Kidney (tissue), 14 donors: ENCODE results near the gene USP49. TPM values are rescaled to one million over a fixed set of nuclear protein-coding genes. Genes with fewer than 3 reads are reported as not detected.
A peak's percentile ranks its signal among the peaks of the same experiment; 100 is the strongest.

Experiments used
- DNase-seq, 5 donors: peaks; one replicate each; pipeline ENCODE4 v3.0.0-alpha.2; 2013 to 2020
- FAIRE-seq: peaks from 2 replicates; lab custom pipeline; 2012; peaks lifted over from hg19 to GRCh38; lab: Jason Lieb, UNC
- H3K27ac ChIP-seq, 2 donors: one replicate each; pipeline ENCODE4 v1.7.0; 2013; ENCODE audit warnings: low read depth in 2 of 2, low read length in 2 of 2, inconsistent platforms in 1 of 2
- H3K27me3 ChIP-seq: one replicate; pipeline ENCODE4 v1.7.1; 2013; ENCODE audit warnings: low read length, inconsistent platforms; ENCODE audit not compliant: control insufficient read depth, insufficient read depth
- H3K36me3 ChIP-seq, 3 donors: one replicate each; pipeline versions ENCODE4 v1.7.0 to v1.7.1; 2013; ENCODE audit warnings: low read length in 3 of 3, control low read depth in 1 of 3, inconsistent platforms in 1 of 3; ENCODE audit not compliant: insufficient read depth in 3 of 3, control insufficient read depth in 2 of 3
- H3K4me1 ChIP-seq, 3 donors: one replicate each; pipeline versions ENCODE4 v1.7.0 to v1.7.1; 2013; ENCODE audit warnings: low read length in 3 of 3, inconsistent platforms in 1 of 3, low read depth in 1 of 3; ENCODE audit not compliant: control insufficient read depth in 2 of 3, insufficient read depth in 2 of 3
- H3K4me3 ChIP-seq, 3 donors: one replicate each; pipeline versions ENCODE4 v1.7.0 to v1.8.1; 2013; ENCODE audit warnings: low read length in 3 of 3, control low read depth in 1 of 3, inconsistent platforms in 1 of 3
- H3K9ac ChIP-seq, 3 donors: one replicate each; pipeline versions ENCODE4 v1.7.0 to v1.7.1; 2013; ENCODE audit warnings: low read length in 3 of 3, control low read depth in 1 of 3, inconsistent platforms in 1 of 3
- H3K9me3 ChIP-seq, 3 donors: one replicate each; pipeline versions ENCODE4 v1.7.0 to v1.7.1; 2013; ENCODE audit warnings: low read length in 3 of 3, control low read depth in 1 of 3, inconsistent platforms in 1 of 3; ENCODE audit not compliant: control insufficient read depth in 2 of 3, insufficient read depth in 1 of 3
- intact Hi-C: fragments of 100-400 bp; cut with DNase I; formaldehyde crosslinking; loops from one replicate; pipeline ENCODE4 v1.11.1; 2022
- polyA plus RNA-seq: library from polyadenylated mRNA; stranded (reverse); fragments of 350-450 nt; fragmentation: Illumina TruSeq; extraction: RNeasy Lipid Tissue Mini Kit (QIAGEN cat#74804); gene quantifications from one replicate; pipeline ENCODE4 v1.2.3, GENCODE V29; 2014; ENCODE audit warnings: low read depth, low replicate concordance; ENCODE audit not compliant: insufficient read depth
- total RNA-seq: library from RNA; stranded (reverse); fragmentation: NEBNext Ultra II Directional; extraction: Animal tissue kit (Norgen Biotek cat#: 25700); gene quantifications from one replicate; pipeline ENCODE4 v1.2.1, GENCODE V29; 2021
- TF ChIP-seq, protein P1 (sequence below): IDR thresholded peaks from 3 replicates; pipeline ENCODE4 v1.5.1; 2012; ENCODE audit warnings: mild to moderate bottlenecking, moderate library complexity, borderline replicate concordance; ENCODE audit not compliant: insufficient read depth; ENCODE audit errors: extremely low read depth
- donor health status: control.
- donor health status: control.
- donor health status: control.
- donor health status: control.
- donor health status: control.
- donor health status: DM: yes; HTN: yes; CAD: no.
- donor health status: Normal renal cell carcinoma (clear cell type).

The USP49 gene
- total and polyA plus RNA-seq, 2 donors from 2014 or later = 1.1 to 3.4 TPM

DNA sequence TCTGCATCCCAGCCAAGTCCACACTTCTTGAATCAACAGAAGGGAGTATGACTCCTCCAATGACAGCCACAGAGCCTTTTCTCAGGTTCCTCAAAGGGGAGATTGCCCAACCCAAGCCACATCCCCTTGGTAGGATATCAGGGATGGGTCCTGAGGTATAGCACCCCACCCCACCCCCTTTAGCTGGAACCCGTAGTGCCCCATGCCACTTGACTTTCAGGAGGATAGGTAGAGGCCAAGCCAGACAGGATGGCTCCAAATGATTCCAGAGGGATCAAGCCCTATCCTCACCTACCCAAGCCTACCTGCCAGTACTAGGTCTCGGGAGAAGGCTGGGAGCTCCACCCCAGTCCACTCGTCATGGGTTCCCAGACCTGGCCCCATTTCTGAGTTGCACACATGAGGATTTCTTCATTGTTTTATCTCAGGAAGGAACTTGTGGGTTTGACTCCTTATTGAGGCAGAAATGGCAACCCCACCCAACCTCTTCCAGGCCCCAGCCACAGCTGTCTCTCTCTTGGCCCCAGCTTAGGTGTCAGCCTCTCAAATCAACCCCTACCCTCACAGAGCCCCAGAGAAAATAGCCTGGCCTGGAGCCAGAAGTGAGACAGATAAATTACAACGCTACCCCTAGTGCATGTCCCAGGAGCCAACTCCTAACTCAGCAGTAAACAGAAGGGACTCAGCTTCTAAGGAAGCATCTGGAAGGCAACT is 42.8 kb upstream of the USP49 start:
- H3K9ac ChIP-seq = no peak overlapping the region
- H3K36me3 ChIP-seq = peaks cover 3 to 26% (median 10%) of the 10 kb centered on the region in 3 donors
- H3K4me3 ChIP-seq = no peak overlapping the region
- H3K27ac ChIP-seq = no peak overlapping the region
- intact Hi-C loops = loop anchor here (10.0 kb wide), 1 partner anchor 107 kb away; no protein-coding TSS in a partner anchor
- TF ChIP-seq, protein P1, sequence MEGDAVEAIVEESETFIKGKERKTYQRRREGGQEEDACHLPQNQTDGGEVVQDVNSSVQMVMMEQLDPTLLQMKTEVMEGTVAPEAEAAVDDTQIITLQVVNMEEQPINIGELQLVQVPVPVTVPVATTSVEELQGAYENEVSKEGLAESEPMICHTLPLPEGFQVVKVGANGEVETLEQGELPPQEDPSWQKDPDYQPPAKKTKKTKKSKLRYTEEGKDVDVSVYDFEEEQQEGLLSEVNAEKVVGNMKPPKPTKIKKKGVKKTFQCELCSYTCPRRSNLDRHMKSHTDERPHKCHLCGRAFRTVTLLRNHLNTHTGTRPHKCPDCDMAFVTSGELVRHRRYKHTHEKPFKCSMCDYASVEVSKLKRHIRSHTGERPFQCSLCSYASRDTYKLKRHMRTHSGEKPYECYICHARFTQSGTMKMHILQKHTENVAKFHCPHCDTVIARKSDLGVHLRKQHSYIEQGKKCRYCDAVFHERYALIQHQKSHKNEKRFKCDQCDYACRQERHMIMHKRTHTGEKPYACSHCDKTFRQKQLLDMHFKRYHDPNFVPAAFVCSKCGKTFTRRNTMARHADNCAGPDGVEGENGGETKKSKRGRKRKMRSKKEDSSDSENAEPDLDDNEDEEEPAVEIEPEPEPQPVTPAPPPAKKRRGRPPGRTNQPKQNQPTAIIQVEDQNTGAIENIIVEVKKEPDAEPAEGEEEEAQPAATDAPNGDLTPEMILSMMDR = no peak
- H3K4me1 ChIP-seq = peaks cover 8 to 24% (median 9%) of the 10 kb centered on the region in 3 donors
- DNase-seq (peak in 3 of 5 donors; percentile 4 to 38 (median 24)), FAIRE-seq (no peak)
- H3K9me3 ChIP-seq = no peaks in the 10 kb centered on the region
- H3K27me3 ChIP-seq = no peaks in the 10 kb centered on the region

DNA sequence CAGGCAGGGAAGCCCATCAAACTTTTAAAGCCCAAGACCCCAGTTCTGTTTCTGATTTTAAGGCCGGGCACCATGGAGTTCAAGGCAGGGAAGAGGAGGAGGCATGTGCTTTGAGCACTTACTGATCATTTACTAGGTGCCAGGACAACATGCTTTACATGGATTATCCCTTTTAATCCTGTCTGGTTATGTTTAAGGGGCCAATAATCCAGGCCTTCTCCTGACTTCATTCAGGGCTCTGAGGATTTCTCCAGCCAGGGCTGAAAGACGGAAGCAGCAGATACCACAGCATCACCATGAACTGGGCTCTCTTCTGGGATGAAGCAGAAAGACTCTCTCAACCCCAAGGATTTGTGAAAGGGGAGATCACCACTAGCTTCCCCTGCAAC is 42.3 kb upstream of the USP49 start:
- peaks cover 3 to 32% (median 13%) of the 10 kb centered on the region in 3 donors for H3K36me3 ChIP-seq
- DNase-seq (no peak), FAIRE-seq (no peak)
- intact Hi-C loops = loop anchor here (10.0 kb wide), 1 partner anchor 107 kb away; no protein-coding TSS in a partner anchor
- peaks cover 8 to 24% (median 9%) of the 10 kb centered on the region in 3 donors for H3K4me1 ChIP-seq
- no peaks in the 10 kb centered on the region for H3K9me3 ChIP-seq
- no peak overlapping the region for H3K9ac ChIP-seq
- TF ChIP-seq, protein P1 = no peak
- H3K4me3 ChIP-seq = no peak overlapping the region
- H3K27ac ChIP-seq = no peak overlapping the region
- no peaks in the 10 kb centered on the region for H3K27me3 ChIP-seq

DNA sequence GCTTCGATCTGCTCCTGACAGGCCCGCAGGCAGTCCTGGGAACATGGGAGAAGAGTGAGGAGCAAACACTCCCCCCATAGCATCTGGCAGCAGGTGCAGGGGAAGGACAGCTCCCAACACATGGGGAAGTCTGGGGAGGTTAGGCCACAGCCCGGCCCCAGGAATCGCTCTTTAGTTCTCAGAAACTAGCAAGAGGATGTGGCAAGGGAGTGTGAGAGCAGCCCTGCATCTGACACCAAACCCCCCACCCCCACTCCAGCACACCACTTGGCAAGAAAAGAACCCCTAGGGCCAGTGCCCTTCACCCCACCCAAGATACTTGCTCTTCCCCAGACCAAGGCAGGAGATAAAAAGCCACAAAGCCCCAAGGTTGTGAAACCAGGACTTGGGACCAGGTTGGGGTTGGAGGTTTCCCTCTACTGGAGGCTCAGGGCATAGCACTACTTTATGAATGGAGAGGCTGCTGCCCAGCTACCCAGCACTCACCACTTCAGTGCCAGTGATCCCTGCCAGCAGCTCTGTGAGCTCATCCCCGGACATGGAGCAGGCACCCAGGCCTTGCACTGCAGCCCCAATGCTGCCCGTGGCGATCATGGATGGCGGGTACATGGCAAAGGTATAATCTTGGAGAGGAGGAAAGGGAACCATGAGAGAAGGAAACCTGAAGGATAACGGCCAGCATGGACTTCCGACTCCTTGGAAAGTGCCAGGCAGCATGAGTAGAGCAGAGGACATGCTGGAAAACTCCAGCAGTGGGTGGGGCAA is 41.1 kb upstream of the USP49 start:
- H3K4me3 ChIP-seq = no peak overlapping the region
- H3K9ac ChIP-seq = no peak overlapping the region
- no peaks in the 10 kb centered on the region for H3K9me3 ChIP-seq
- no peak overlapping the region for H3K27ac ChIP-seq
- DNase-seq (peak; percentile 56 to 82 (median 74)), FAIRE-seq (no peak)
- H3K27me3 ChIP-seq = no peaks in the 10 kb centered on the region
- peaks cover 4 to 21% (median 5%) of the 10 kb centered on the region in 3 donors for H3K4me1 ChIP-seq
- peaks cover 5 to 40% (median 24%) of the 10 kb centered on the region in 3 donors for H3K36me3 ChIP-seq
- TF ChIP-seq, protein P1 = peak; percentile 73
- intact Hi-C loops = loop anchor here (10.0 kb wide), 1 partner anchor 109 kb away; no protein-coding TSS in a partner anchor
